Fibroblast of skin of abdomen (primary cell): ENCODE measurements around the gene PRKCZ.

Experiments used
- DNase-seq: peaks from one replicate; pipeline ENCODE4 v3.0.0-alpha.2; 2013

The PRKCZ gene

GRCh38 chr1:2232255-2232915, 182.2 kb downstream of the PRKCZ start:
- no peak for DNase-seq

GRCh38 chr1:2232916-2233438, 182.8 kb downstream of the PRKCZ start:
- no peak for DNase-seq

GRCh38 chr1:2233468-2233867, 183.3 kb downstream of the PRKCZ start:
- DNase-seq = no peak

DNA sequence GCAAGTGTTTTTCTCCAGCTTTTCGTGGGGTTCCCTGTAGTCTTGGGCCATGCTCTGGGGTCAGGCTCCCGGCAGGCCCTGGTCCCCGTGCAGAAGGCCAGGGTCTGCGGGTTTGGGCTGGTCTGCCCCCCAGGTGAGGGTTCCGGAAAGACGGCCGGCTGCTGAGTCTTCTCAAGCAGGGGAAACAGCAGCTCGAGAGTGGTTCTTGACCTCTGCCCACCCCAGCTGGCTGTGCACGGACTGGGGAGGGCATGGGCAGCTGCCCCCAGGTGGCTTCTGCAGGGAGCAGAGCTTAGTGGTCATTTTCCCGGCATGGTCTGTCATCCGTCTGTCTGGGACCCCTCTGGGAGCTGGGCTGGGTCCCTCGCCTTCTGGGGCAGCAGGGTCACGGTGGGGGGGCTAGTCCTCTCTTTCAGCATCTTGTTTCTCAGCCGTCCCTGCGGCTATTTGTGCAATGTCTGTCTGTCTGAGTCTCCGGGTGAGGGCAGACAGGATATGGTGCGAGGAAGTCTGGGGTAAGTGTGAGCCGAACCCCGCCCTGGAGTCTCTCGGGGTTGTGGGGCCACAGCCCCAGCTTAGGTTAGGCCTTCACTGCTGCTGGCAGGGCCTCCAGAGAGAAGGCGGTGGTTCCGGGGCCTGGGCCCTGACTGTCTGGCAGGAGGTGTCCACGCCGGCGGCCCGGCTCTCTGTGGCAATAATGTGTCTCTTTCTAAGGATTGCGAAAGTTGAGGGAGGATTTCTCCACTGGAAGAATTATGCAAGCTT, 184.0 kb downstream of the PRKCZ start:
- peak; percentile 91 for DNase-seq

- no peak for DNase-seq
Observed at GRCh38 chr1:2234762-2235113, 184.5 kb downstream of the PRKCZ start.
